ENCODE data around the gene GNPDA1.

The GNPDA1 gene

GRCh38 chr5:142000704-142001484 lies 11.9 kb downstream of the GNPDA1 start:
- TF ChIP-seq, protein P1, sequence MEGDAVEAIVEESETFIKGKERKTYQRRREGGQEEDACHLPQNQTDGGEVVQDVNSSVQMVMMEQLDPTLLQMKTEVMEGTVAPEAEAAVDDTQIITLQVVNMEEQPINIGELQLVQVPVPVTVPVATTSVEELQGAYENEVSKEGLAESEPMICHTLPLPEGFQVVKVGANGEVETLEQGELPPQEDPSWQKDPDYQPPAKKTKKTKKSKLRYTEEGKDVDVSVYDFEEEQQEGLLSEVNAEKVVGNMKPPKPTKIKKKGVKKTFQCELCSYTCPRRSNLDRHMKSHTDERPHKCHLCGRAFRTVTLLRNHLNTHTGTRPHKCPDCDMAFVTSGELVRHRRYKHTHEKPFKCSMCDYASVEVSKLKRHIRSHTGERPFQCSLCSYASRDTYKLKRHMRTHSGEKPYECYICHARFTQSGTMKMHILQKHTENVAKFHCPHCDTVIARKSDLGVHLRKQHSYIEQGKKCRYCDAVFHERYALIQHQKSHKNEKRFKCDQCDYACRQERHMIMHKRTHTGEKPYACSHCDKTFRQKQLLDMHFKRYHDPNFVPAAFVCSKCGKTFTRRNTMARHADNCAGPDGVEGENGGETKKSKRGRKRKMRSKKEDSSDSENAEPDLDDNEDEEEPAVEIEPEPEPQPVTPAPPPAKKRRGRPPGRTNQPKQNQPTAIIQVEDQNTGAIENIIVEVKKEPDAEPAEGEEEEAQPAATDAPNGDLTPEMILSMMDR (IDR thresholded peaks at IDR 0.05; ENCODE audit: borderline replicate concordance, extremely low read depth, low read length, poor library complexity, severe bottlenecking) = peak; percentile 60
- TF ChIP-seq EZH2 (IDR thresholded peaks at IDR 0.05; ENCODE audit: borderline replicate concordance, low read depth, low read length, severe bottlenecking) = no peak
- no peak overlapping the region for H3K4me3 ChIP-seq (ENCODE audit: low read depth in 1 of 2, low read length in 2 of 2)
- ATAC-seq (ENCODE audit: insufficient read depth, low read depth) (peak; percentile 47; the same call in 1 of the 3 replicates), DNase-seq (no peak)
- H3K27me3 ChIP-seq (ENCODE audit: insufficient read depth, low read length, poor library complexity) = no peaks in the 10 kb centered on the region
- no peaks in the 10 kb centered on the region for H3K4me1 ChIP-seq (ENCODE audit: insufficient read depth, low read length)
- H3K36me3 ChIP-seq (ENCODE audit: insufficient read depth, low read length) = peaks cover 55% of the 10 kb centered on the region
- H3K4me2 ChIP-seq (ENCODE audit: insufficient read depth, low read length) = no peak overlapping the region
- H3K79me2 ChIP-seq (ENCODE audit: insufficient read depth, low read length) = no peaks in the 10 kb centered on the region
- no peak overlapping the region for H3K27ac ChIP-seq (ENCODE audit: low read length)
- no peaks in the 10 kb centered on the region; the same call in 1 of the 2 replicates for H4K20me1 ChIP-seq (ENCODE audit: insufficient read depth, low read length)
- no peak overlapping the region for H3K9ac ChIP-seq (ENCODE audit: low read depth, low read length)
- H2AFZ ChIP-seq (ENCODE audit: low read depth, low read length) = no peak overlapping the region
- H3K9me3 ChIP-seq (ENCODE audit: insufficient read depth, low read length, severe bottlenecking) = no peaks in the 10 kb centered on the region

GRCh38 chr5:142000173-142000572 lies 12.7 kb downstream of the GNPDA1 start:
- H3K4me1 ChIP-seq (ENCODE audit: insufficient read depth, low read length) = no peaks in the 10 kb centered on the region
- H3K27me3 ChIP-seq (ENCODE audit: insufficient read depth, low read length, poor library complexity) = no peaks in the 10 kb centered on the region
- no peak overlapping the region for H2AFZ ChIP-seq (ENCODE audit: low read depth, low read length)
- H3K4me2 ChIP-seq (ENCODE audit: insufficient read depth, low read length) = no peak overlapping the region
- no peak overlapping the region for H3K4me3 ChIP-seq (ENCODE audit: low read depth in 1 of 2, low read length in 2 of 2)
- H3K9me3 ChIP-seq (ENCODE audit: insufficient read depth, low read length, severe bottlenecking) = no peaks in the 10 kb centered on the region
- peaks cover 53% of the 10 kb centered on the region for H3K36me3 ChIP-seq (ENCODE audit: insufficient read depth, low read length)
- DNase-seq (no peak), ATAC-seq (ENCODE audit: insufficient read depth, low read depth) (no peak)
- H3K27ac ChIP-seq (ENCODE audit: low read length) = no peak overlapping the region
- H3K79me2 ChIP-seq (ENCODE audit: insufficient read depth, low read length) = no peaks in the 10 kb centered on the region
- H4K20me1 ChIP-seq (ENCODE audit: insufficient read depth, low read length) = no peaks in the 10 kb centered on the region; the same call in 1 of the 2 replicates
- no peak overlapping the region for H3K9ac ChIP-seq (ENCODE audit: low read depth, low read length)
- TF ChIP-seq EZH2 (IDR thresholded peaks at IDR 0.05; ENCODE audit: borderline replicate concordance, low read depth, low read length, severe bottlenecking) = no peak
- TF ChIP-seq, protein P1 (IDR thresholded peaks at IDR 0.05; ENCODE audit: borderline replicate concordance, extremely low read depth, low read length, poor library complexity, severe bottlenecking) = no peak

- Histone ChIP-seq H3K36me3 (ENCODE audit: insufficient read depth, low read length) (peaks cover 54% of the 10 kb centered on the region), H3K4me1 (ENCODE audit: insufficient read depth, low read length) (no peaks in the 10 kb centered on the region)
Observed at GRCh38 chr5:141997358-141997960, 15.4 kb downstream of the GNPDA1 start.

More at GRCh38 chr5:141997358-141997960, 15.4 kb downstream of the GNPDA1 start:
- Histone ChIP-seq H3K79me2 (ENCODE audit: insufficient read depth, low read length) (no peaks in the 10 kb centered on the region), H3K4me3 (ENCODE audit: low read depth in 1 of 2, low read length in 2 of 2) (no peak overlapping the region), H3K9ac (ENCODE audit: low read depth, low read length) (no peak overlapping the region), H3K27ac (ENCODE audit: low read length) (no peak overlapping the region), H4K20me1 (ENCODE audit: insufficient read depth, low read length) (no peaks in the 10 kb centered on the region), H2AFZ (ENCODE audit: low read depth, low read length) (no peak overlapping the region), H3K27me3 (ENCODE audit: insufficient read depth, low read length, poor library complexity) (no peaks in the 10 kb centered on the region), H3K4me2 (ENCODE audit: insufficient read depth, low read length) (no peak overlapping the region), H3K9me3 (ENCODE audit: insufficient read depth, low read length, severe bottlenecking) (no peaks in the 10 kb centered on the region)
- ATAC-seq (ENCODE audit: insufficient read depth, low read depth) = no peak
- TF ChIP-seq EZH2 (IDR thresholded peaks at IDR 0.05; ENCODE audit: borderline replicate concordance, low read depth, low read length, severe bottlenecking) = no peak
- TF ChIP-seq, protein P1 (IDR thresholded peaks at IDR 0.05; ENCODE audit: borderline replicate concordance, extremely low read depth, low read length, poor library complexity, severe bottlenecking) = no peak
- DNase-seq = no peak

Data from DND-41 (cell line).